ENCODE data around the gene TCF20. TPM values are rescaled to one million over a fixed set of nuclear protein-coding genes. Genes with fewer than 3 reads are reported as not detected.

TCF20 gene
- total RNA-seq, 1 donor from 2014 or later, result 15.2 TPM

DNA sequence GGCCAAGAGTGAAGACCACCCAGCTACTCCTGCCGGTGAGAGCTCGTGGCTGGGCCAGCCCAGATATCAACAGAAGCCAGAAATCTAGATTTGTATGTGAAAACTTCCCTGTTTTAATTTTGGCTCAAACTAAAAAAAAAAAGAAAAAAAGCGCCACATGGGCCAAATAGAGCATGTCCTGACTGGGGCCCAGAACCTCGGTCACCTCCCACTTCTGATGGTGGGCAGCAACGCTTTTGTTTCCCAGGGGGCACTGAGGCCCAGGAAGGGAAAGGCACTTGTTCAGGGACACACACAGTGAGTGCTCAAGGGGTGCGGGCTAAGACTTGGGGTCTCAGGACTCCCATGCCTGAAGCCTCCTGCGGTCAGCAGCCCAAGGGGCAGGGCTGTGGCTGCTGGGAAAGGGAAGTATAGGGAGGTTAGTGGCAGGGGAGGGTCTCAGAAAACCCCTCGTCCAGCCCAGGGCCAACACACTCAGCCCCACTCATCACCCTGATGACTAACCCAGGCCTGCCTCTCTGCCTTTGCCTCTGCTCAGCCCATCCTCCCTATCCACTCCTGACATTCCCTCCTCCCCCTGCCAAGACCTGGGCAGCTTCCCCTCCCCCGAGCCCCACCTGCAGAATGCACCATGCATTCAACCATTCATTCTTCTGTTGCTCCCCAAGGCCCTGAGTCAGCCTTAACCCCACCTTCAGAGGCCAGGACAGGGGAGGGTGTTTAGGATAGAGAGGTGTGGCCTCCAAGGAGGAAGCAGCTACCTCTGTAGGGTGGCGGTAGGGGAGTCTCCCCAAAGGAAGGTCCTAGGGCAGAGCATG, 30.0 kb upstream of the TCF20 start:
- no peak for DNase-seq (ENCODE audit: low spot score)

- peak; percentile 39 for DNase-seq (ENCODE audit: low spot score)
Observed at GRCh38 chr22:42299586-42300258, 29.3 kb upstream of the TCF20 start.

DNA sequence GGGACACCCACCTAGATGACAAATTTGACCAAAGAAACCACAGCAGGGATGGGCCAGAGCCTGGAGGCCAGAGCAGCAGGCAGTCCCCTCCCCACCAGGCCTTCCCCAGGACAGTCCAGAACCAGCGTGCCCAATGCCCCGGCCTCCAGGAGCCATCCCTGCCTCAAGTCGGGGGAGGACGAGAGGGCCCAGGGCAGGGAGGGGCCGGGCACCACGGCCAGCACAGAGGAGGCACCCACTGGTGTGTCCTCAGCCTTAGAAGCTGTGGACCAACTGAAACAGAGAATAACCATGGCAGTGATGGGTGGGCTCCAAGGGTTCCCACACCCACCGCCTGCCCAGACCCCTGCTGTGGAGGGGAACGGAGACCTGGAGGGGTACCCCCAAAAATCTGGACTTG, 28.3 kb upstream of the TCF20 start:
- no peak for DNase-seq (ENCODE audit: low spot score)

- DNase-seq (ENCODE audit: low spot score), result no peak
Observed at GRCh38 chr22:42297778-42298177, 27.3 kb upstream of the TCF20 start.

GRCh38 chr22:42296883-42297282, 26.4 kb upstream of the TCF20 start:
- no peak for DNase-seq (ENCODE audit: low spot score)

GRCh38 chr22:42296381-42296853, 26.0 kb upstream of the TCF20 start:
- DNase-seq (ENCODE audit: low spot score), result no peak

DNA sequence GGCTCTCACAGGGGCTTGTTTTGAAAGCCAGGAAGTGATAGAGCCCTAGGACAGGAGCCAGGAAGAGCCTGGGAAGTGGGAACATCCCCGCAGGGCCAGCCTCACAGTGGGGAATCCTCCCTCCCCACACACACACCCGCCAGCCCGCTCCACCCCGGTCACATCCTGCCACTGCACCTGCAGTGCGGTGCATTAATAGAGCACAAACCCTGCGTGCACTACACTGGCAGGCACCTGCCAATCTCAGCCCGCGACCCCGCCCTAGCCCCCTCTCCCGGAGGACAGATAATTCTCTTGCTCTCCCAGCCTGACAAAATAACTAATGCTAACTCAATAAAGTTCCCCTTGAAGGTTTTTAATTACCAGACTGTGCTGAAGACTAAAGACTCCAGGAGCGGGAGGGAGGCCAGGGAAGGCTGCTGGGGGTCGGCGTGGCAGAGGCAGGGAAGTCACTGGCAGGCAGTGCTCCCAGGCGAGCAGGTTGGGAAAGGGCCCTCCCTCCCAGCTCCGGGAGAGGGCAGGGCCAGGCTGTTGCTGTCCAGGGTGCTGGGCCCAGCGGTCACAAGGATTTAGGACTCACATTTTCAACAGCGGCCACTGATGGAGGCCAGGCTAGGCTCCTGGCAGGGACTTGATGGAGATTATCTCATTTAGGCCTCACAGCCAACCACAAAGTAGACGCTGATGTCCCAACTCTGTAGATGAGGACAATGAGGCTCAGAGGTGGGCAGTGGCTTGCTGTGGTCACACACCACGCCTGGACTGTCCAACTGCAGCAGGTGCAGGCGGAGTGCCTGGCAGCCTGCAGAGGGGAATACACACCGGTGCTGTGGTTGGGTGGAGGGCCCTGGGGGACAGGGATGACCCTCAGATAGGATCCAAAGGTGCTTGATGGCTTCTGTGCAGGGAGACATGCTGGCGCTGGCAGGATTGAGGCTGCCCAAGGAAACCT, 23.9 kb upstream of the TCF20 start:
- peak; percentile 55 for DNase-seq (ENCODE audit: low spot score)

GRCh38 chr22:42292732-42293520, 22.5 kb upstream of the TCF20 start:
- DNase-seq (ENCODE audit: low spot score), result no peak

- DNase-seq (ENCODE audit: low spot score), result no peak
Observed at GRCh38 chr22:42291287-42291686, 20.8 kb upstream of the TCF20 start.

DNA sequence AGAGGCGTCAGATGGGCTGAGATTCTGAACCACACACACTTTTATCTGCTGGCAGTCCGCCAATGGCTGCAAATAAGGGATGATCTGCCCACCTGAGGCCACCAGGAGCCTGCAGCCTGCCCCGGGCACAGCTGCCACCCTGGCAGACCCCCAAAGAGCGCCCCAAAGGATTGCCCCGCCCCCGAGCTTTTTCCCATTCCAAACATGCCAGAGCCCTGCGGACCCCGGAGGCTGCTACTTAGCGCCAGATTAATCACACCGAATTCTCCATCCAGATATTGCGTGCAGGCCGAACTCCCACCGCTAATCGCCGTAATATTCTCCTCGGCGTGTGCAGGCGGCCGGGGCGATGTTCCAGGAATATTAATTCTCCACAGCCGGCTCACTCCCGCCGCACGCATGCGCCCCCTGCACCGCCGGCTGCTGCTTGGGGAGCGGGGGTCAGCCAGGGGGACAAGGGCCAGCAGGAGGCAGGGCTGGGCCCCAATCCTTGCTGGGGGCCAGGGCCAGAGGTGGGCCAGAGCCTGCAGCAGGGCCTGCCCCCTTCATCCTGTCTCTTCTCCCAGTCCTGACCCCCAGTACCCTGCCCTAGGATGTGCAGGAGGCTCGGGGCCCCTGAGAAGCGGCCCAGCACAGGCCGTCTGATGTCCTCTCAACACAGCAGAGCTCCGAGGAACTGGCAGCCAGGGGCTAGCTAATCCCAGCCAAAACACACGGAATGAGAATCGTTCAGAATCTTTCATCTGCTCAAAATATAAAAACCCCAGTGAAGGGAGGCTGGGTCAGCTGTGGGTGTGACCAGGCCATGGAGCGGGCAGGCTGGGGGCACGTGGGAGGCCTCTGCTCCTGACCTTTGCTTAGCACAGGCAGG, 19.5 kb upstream of the TCF20 start:
- DNase-seq (ENCODE audit: low spot score), result no peak

DNA sequence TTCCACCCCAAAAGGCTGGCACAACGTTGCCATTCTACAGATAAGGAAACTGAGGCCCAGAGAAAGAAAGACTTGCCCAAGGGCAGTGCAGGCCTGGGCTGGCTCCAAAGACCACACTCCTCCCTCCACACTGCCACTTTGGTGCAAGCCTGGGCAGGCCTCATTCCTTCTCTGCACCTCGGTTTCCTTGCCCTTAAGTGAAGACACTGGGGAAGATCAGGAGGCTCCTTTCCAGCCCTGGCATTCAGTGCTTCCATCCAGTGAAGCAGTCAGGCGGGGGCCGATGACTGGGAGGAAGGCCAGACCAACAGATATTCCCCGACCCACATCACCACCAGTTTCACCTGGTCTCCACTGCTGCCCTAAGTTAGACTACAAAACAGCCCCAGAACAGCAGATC, 18.3 kb upstream of the TCF20 start:
- DNase-seq (ENCODE audit: low spot score), result no peak

- no peak for DNase-seq (ENCODE audit: low spot score)
Observed at GRCh38 chr22:42287174-42287890, 16.9 kb upstream of the TCF20 start.

DNA sequence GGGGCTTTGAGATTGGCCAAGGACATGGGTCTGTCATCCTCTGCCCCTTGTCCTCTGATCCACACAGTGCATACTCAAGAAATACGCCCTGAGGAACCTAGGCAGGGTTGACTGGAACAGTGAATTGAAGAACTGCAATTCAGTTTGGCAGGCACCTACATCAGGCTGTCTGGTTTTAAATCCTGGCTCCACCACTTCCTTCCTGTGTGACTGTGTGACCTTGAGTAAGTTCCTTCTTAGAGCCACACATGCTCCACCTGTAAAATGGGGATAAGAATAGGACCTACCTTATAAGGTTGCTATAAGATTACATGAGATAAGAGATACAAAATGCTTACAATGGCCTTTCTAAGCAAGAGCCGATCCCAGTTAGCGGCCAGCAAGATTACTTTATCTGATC, 15.8 kb upstream of the TCF20 start:
- no peak for DNase-seq (ENCODE audit: low spot score)

DNA sequence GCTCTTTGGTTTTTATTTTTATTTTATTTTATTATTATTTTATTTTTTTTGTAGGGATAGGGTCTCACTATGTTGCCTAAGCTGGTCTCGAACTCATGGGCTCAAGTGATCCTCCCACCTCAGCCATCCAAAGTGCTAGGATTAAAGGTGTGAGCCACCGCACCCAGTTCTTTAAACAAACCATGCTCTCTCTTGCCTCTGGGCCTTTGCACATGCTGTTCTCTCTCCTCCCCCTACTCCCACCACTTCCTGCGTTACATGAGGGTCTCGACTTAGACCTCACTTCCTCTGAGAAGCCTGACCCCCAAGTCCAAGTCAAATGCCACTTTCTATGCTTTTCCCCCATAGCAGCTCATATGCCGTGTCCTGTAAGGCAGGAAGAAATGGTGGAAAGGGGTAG, 15.2 kb upstream of the TCF20 start:
- DNase-seq (ENCODE audit: low spot score), result no peak

DNA sequence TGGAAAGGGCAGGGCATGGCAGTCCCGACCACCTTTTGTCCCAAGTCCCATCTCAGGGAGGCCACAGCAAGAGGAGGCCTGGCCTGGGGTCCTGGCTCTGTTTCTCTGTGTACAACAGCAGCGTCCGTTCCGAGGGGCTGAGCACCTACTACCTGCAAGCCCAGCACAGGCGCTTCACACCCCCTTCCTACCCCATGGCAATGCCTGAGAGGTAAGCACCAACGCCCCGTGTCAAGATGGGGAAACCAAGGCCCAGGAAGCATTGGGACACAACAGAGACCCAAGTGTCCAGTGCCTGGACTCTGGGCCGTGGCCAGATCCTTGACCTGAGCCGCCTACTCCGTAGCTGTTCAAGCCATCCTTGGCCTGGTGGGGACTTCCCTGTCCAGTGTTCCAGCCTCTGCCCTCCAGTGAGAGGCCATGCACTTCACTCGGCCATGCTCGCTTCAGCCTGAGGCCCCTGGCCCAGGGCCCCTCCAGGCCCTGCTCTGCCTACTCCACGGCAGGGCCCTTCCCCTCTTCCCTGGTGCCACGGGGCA, 14.3 kb upstream of the TCF20 start:
- no peak for DNase-seq (ENCODE audit: low spot score)

DNA sequence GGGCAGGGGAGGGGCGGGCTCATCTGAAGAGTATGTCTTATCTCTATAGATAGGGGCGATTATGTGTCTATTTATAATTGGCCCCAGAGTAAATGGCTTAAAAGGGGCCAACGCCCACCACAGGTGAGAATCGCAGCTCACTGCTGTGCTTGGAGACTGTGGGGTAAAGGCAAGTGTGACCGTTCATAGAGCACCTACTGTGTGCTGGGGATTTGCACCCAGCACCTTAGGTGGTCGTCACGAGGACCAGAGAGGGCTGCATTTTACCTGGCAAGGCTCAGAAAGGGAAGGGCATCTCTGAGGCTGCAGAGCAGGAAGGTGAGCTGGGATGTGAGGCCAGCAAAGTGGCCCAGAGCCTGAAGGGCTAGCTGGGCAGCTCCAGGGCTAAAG, 13.7 kb upstream of the TCF20 start:
- DNase-seq (ENCODE audit: low spot score), result no peak

- no peak for DNase-seq (ENCODE audit: low spot score)
Observed at GRCh38 chr22:42283278-42284201, 13.1 kb upstream of the TCF20 start.

GRCh38 chr22:42282943-42283277, 12.5 kb upstream of the TCF20 start:
- no peak for DNase-seq (ENCODE audit: low spot score)

All from umbilical cord (tissue), 2 donors.